ENCODE results near the gene ANKRD11. TPM values are rescaled to one million over a fixed set of nuclear protein-coding genes. Genes with fewer than 3 reads are reported as not detected.

ANKRD11 gene
- polyA plus RNA-seq, 1 donor (not counting 4 experiments of a cell fraction or from before 2014, with no cell fraction given), result 30.1 TPM

GRCh38 chr16:89506113-89506504 lies 15.7 kb upstream of the ANKRD11 start:
- Histone ChIP-seq H3K4me3 (ENCODE audit: control insufficient read depth in 2 of 3, extremely low read depth in 1 of 3, insufficient read depth in 2 of 3, low read depth in 1 of 3, low read length in 3 of 3) (no peak overlapping the region), H3K79me2 (ENCODE audit: control insufficient read depth, insufficient read depth, low read length) (peaks cover 40% of the 10 kb centered on the region)

GRCh38 chr16:89505204-89506112 lies 15.1 kb upstream of the ANKRD11 start:
- DNase-seq (ENCODE audit: low read depth, low spot score) (peak; percentile 89), FAIRE-seq (peak; percentile 73)
- H3K4me1 ChIP-seq (ENCODE audit: control insufficient read depth, extremely low read depth, insufficient read depth, low read length), result peaks cover 42% of the 10 kb centered on the region
- peak overlapping the region; percentile 15 for H2AFZ ChIP-seq (ENCODE audit: control insufficient read depth, low read length)
- no peaks in the 10 kb centered on the region for H4K20me1 ChIP-seq (ENCODE audit: control insufficient read depth, extremely low read depth, insufficient read depth, low read length)
- H3K4me2 ChIP-seq (ENCODE audit: control insufficient read depth, extremely low read depth, insufficient read depth, low read depth, low read length), result peak overlapping the region; percentile 53
- no peak overlapping the region for H3K4me3 ChIP-seq (ENCODE audit: control insufficient read depth in 2 of 3, extremely low read depth in 1 of 3, insufficient read depth in 2 of 3, low read depth in 1 of 3, low read length in 3 of 3)
- peak overlapping the region; percentile 70 for H3K27ac ChIP-seq (ENCODE audit: control insufficient read depth, insufficient read depth, low read length)
- H3K36me3 ChIP-seq (ENCODE audit: control insufficient read depth in 2 of 2, extremely low read depth in 1 of 2, insufficient read depth in 2 of 2, low read length in 2 of 2), result peaks cover 2 to 6% of the 10 kb centered on the region in 2 experiments
- peaks cover 34% of the 10 kb centered on the region for H3K79me2 ChIP-seq (ENCODE audit: control insufficient read depth, insufficient read depth, low read length)
- H3K9me1 ChIP-seq (ENCODE audit: control insufficient read depth, extremely low read depth, insufficient read depth, low read length), result no peaks in the 10 kb centered on the region
- dilution Hi-C loops (cut with MboI; ENCODE audit: extremely low pct_ligation_motif_present, low sequenced_read_pairs), result no loop called here
- no peaks in the 10 kb centered on the region for H3K9me3 ChIP-seq (ENCODE audit: control insufficient read depth, low read depth, low read length)
- no peaks in the 10 kb centered on the region for H3K27me3 ChIP-seq (ENCODE audit: control insufficient read depth, extremely low read depth, insufficient read depth, low read length)
- H3K9ac ChIP-seq (ENCODE audit: control insufficient read depth, extremely low read depth, insufficient read depth, low read length), result peak overlapping the region; percentile 39
- no peak for TF ChIP-seq EZH2 (IDR thresholded peaks at IDR 0.05; ENCODE audit: low read length)
- TF ChIP-seq, protein P1, sequence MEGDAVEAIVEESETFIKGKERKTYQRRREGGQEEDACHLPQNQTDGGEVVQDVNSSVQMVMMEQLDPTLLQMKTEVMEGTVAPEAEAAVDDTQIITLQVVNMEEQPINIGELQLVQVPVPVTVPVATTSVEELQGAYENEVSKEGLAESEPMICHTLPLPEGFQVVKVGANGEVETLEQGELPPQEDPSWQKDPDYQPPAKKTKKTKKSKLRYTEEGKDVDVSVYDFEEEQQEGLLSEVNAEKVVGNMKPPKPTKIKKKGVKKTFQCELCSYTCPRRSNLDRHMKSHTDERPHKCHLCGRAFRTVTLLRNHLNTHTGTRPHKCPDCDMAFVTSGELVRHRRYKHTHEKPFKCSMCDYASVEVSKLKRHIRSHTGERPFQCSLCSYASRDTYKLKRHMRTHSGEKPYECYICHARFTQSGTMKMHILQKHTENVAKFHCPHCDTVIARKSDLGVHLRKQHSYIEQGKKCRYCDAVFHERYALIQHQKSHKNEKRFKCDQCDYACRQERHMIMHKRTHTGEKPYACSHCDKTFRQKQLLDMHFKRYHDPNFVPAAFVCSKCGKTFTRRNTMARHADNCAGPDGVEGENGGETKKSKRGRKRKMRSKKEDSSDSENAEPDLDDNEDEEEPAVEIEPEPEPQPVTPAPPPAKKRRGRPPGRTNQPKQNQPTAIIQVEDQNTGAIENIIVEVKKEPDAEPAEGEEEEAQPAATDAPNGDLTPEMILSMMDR (optimal IDR thresholded peaks at IDR 0.05 in 1 of 3, IDR thresholded peaks at IDR 0.05 in 1 of 3, conservative IDR thresholded peaks at IDR 0.05 in 1 of 3; ENCODE audit: extremely low read depth in 1 of 3, insufficient read depth in 2 of 3, low read length in 3 of 3), result no peak

More at GRCh38 chr16:89506113-89506504, 15.7 kb upstream of the ANKRD11 start:
- peaks cover 6 to 10% of the 10 kb centered on the region in 2 experiments for H3K36me3 ChIP-seq (ENCODE audit: control insufficient read depth in 2 of 2, extremely low read depth in 1 of 2, insufficient read depth in 2 of 2, low read length in 2 of 2)
- H3K9me3 ChIP-seq (ENCODE audit: control insufficient read depth, low read depth, low read length), result no peaks in the 10 kb centered on the region
- H3K9ac ChIP-seq (ENCODE audit: control insufficient read depth, extremely low read depth, insufficient read depth, low read length), result peak overlapping the region; percentile 13
- H2AFZ ChIP-seq (ENCODE audit: control insufficient read depth, low read length), result no peak overlapping the region
- peak overlapping the region; percentile 53 for H3K4me2 ChIP-seq (ENCODE audit: control insufficient read depth, extremely low read depth, insufficient read depth, low read depth, low read length)
- dilution Hi-C loops (cut with MboI; ENCODE audit: extremely low pct_ligation_motif_present, low sequenced_read_pairs), result no loop called here
- TF ChIP-seq, protein P1 (optimal IDR thresholded peaks at IDR 0.05 in 1 of 3, IDR thresholded peaks at IDR 0.05 in 1 of 3, conservative IDR thresholded peaks at IDR 0.05 in 1 of 3; ENCODE audit: extremely low read depth in 1 of 3, insufficient read depth in 2 of 3, low read length in 3 of 3), result no peak
- TF ChIP-seq EZH2 (IDR thresholded peaks at IDR 0.05; ENCODE audit: low read length), result no peak
- peaks cover 42% of the 10 kb centered on the region for H3K4me1 ChIP-seq (ENCODE audit: control insufficient read depth, extremely low read depth, insufficient read depth, low read length)
- no peak for DNase-seq (ENCODE audit: low read depth, low spot score)
- no peaks in the 10 kb centered on the region for H3K9me1 ChIP-seq (ENCODE audit: control insufficient read depth, extremely low read depth, insufficient read depth, low read length)
- H3K27me3 ChIP-seq (ENCODE audit: control insufficient read depth, extremely low read depth, insufficient read depth, low read length), result no peaks in the 10 kb centered on the region
- H3K27ac ChIP-seq (ENCODE audit: control insufficient read depth, insufficient read depth, low read length), result peak overlapping the region; percentile 70
- no peak for FAIRE-seq
- no peaks in the 10 kb centered on the region for H4K20me1 ChIP-seq (ENCODE audit: control insufficient read depth, extremely low read depth, insufficient read depth, low read length)
